ENCODE results near the gene PERM1. TPM values are rescaled to one million over a fixed set of nuclear protein-coding genes. Genes with fewer than 3 reads are reported as not detected.

PERM1 gene
- total and polyA plus RNA-seq, 9 of the 15 experiments (the other 6 are each of a cell fraction or from before 2014, with no cell fraction given): not detected

DNA sequence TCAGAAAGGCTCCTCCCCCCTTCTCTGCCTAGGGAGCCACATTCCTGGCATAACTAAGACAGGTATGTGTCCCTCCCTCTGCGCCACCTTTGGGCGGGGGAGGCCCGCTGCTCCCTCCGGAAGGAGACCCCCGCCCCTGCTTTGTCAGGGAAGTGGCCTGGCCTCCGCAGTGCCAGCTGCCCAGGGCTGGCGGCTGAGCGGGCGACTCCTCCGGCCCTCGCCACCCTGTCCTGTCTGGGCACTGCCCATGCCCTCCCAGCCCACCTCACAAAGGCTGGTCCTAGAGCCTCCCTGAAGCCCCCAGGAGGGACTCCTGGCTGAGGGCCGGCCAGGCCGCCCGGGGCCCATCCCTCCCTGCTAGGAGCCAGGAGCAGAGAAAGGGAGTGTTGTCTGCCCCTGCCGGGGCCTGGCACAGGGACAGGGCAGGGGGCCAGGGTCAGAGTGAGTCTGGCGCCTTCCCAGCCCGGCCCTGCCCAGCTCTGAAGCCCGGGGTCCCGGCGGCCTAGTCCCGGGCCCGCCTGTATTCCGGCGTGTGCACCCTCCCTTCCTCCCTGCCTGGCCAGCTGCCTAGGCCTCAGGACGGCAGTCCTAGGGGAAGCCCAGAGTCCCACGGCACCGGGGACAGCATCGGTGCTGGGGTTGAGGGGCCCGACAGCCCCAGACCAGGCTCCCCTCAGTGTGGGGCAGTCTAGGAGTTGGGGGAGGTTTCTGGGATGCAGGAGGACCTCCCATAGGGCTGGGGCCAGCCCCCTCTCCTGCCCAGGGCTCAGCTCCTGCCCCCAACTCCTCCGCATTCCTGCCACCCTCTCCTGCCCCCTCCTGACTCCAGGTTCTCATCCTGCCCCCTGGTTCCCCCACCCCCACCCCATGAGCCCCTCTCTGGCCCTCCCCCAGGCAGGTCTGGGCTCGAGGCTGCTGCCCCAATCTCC lies 43.1 kb upstream of the PERM1 start:
- Histone ChIP-seq H3K27me3 (ENCODE audit: control insufficient read depth in 2 of 2, insufficient read depth in 2 of 2, low read length in 2 of 2) (no peaks in the 10 kb centered on the region), H2AFZ (ENCODE audit: low read depth, low read length) (no peak overlapping the region), H3K9me1 (ENCODE audit: control insufficient read depth, insufficient read depth, low read length) (peaks cover 12% of the 10 kb centered on the region), H4K20me1 (replicated peaks; ENCODE audit: control insufficient read depth, insufficient read depth, low read length) (peaks cover 22% of the 10 kb centered on the region), H3K9me3 (replicated peaks; ENCODE audit: control insufficient read depth, insufficient read depth, low read depth, low read length) (no peaks in the 10 kb centered on the region), H3K27ac (ENCODE audit: extremely low read depth, low read depth, low read length) (no peak overlapping the region), H3K9ac (ENCODE audit: insufficient read depth in 1 of 2, low read depth in 2 of 2, low read length in 2 of 2) (peak overlapping the region in 1 of 2 experiments; percentile 43; a peak in 1 of 4 replicates), H3K4me3 (no peak overlapping the region), H3K36me3 (ENCODE audit: control insufficient read depth, insufficient read depth, low read length) (peaks cover 58% of the 10 kb centered on the region; the same call in 2 of the 3 replicates), H3K79me2 (ENCODE audit: control insufficient read depth, insufficient read depth, low read length) (peaks cover 40% of the 10 kb centered on the region), H3K4me2 (ENCODE audit: insufficient read depth, low read length) (no peak overlapping the region), H3K4me1 (replicated peaks in 1 of 2; ENCODE audit: control insufficient read depth in 2 of 2, insufficient read depth in 2 of 2, low read length in 2 of 2) (peaks cover 29 to 79% of the 10 kb centered on the region in 2 experiments)
- ChIA-PET CTCF (ENCODE audit: low intra/inter-chr PET ratio) (interaction anchor here (1.2 kb wide), 1 partner anchor 41 kb away, joined by 7 read pairs; no protein-coding TSS in a partner anchor), POLR2A (interaction anchor here (1.3 kb wide), 1 partner anchor 8 kb away, joined by 4 read pairs; no protein-coding TSS in a partner anchor)
- intact Hi-C loops (cut with micrococcal nuclease): loop anchor here (5.0 kb wide), 1 partner anchor 37 kb away; no protein-coding TSS in a partner anchor
- in situ Hi-C loops (cut with MboI): no loop called here
- WGBS (ENCODE audit: insufficient coverage, low coverage, missing lambda C conversion rate): 88% methylated on average over 15 of the region's 31 CpGs
- ATAC-seq: no peak
- no TSS peak for BruUV-seq (replicated peaks)
- no peak for DNase-seq (ENCODE audit: extremely low read depth in 1 of 4, low spot score in 3 of 4)
- no peak for FAIRE-seq
- TF ChIP-seq MED1 (CRISPR knock-in tag; IDR thresholded peaks at IDR 0.05; ENCODE audit: borderline replicate concordance): 0 out of 2 replicates have a peak, but pooled peaks have one; percentile 25
- TF ChIP-seq, protein P1, sequence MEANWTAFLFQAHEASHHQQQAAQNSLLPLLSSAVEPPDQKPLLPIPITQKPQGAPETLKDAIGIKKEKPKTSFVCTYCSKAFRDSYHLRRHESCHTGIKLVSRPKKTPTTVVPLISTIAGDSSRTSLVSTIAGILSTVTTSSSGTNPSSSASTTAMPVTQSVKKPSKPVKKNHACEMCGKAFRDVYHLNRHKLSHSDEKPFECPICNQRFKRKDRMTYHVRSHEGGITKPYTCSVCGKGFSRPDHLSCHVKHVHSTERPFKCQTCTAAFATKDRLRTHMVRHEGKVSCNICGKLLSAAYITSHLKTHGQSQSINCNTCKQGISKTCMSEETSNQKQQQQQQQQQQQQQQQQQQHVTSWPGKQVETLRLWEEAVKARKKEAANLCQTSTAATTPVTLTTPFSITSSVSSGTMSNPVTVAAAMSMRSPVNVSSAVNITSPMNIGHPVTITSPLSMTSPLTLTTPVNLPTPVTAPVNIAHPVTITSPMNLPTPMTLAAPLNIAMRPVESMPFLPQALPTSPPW (CRISPR knock-in tag; IDR thresholded peaks at IDR 0.05): no peak
- no peak for TF ChIP-seq ZNF175 (CRISPR knock-in tag; IDR thresholded peaks at IDR 0.05; ENCODE audit: low read depth)
- no peak for TF ChIP-seq KLF10 (CRISPR knock-in tag; IDR thresholded peaks at IDR 0.05)
- no peak for TF ChIP-seq SRSF9 (IDR thresholded peaks at IDR 0.05; ENCODE audit: borderline replicate concordance, low read depth, low read length)
- TF ChIP-seq, protein P2, sequence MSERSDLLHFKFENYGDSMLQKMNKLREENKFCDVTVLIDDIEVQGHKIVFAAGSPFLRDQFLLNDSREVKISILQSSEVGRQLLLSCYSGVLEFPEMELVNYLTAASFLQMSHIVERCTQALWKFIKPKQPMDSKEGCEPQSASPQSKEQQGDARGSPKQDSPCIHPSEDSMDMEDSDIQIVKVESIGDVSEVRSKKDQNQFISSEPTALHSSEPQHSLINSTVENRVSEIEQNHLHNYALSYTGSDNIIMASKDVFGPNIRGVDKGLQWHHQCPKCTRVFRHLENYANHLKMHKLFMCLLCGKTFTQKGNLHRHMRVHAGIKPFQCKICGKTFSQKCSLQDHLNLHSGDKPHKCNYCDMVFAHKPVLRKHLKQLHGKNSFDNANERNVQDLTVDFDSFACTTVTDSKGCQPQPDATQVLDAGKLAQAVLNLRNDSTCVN (CRISPR knock-in tag; IDR thresholded peaks at IDR 0.05): no peak
- peak; percentile 84 for TF ChIP-seq HNRNPL (IDR thresholded peaks at IDR 0.05; ENCODE audit: low read depth, low read length)
- no peak for TF ChIP-seq MYC (IDR thresholded peaks at IDR 0.05; ENCODE audit: low read depth, low read length)
- no peak for TF ChIP-seq MYC (CRISPR knock-in tag; IDR thresholded peaks at IDR 0.05; ENCODE audit: borderline replicate concordance, low read depth)
- TF ChIP-seq, protein P3, sequence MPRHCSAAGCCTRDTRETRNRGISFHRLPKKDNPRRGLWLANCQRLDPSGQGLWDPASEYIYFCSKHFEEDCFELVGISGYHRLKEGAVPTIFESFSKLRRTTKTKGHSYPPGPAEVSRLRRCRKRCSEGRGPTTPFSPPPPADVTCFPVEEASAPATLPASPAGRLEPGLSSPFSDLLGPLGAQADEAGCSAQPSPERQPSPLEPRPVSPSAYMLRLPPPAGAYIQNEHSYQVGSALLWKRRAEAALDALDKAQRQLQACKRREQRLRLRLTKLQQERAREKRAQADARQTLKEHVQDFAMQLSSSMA (CRISPR knock-in tag; IDR thresholded peaks at IDR 0.05): no peak
- TF ChIP-seq ZNF778 (CRISPR knock-in tag; IDR thresholded peaks at IDR 0.05): no peak
- no peak for TF ChIP-seq HMG20A (CRISPR knock-in tag; conservative IDR thresholded peaks at IDR 0.05)
- TF ChIP-seq, protein P4, sequence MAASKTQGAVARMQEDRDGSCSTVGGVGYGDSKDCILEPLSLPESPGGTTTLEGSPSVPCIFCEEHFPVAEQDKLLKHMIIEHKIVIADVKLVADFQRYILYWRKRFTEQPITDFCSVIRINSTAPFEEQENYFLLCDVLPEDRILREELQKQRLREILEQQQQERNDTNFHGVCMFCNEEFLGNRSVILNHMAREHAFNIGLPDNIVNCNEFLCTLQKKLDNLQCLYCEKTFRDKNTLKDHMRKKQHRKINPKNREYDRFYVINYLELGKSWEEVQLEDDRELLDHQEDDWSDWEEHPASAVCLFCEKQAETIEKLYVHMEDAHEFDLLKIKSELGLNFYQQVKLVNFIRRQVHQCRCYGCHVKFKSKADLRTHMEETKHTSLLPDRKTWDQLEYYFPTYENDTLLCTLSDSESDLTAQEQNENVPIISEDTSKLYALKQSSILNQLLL (CRISPR knock-in tag; IDR thresholded peaks at IDR 0.05; ENCODE audit: borderline replicate concordance): no peak
- no peak for TF ChIP-seq ZKSCAN8 (CRISPR knock-in tag; IDR thresholded peaks at IDR 0.05)
- TF ChIP-seq WHSC1 (IDR thresholded peaks at IDR 0.05; ENCODE audit: low read length): no peak
- TF ChIP-seq PCBP1 (IDR thresholded peaks at IDR 0.05; ENCODE audit: low read depth, low read length, poor library complexity, severe bottlenecking): peak; percentile 25

Measured in K562 (cell line).